Melanocyte of skin (primary cell): ENCODE results near the gene IQCB1. TPM values are rescaled to one million over a fixed set of nuclear protein-coding genes. Genes with fewer than 3 reads are reported as not detected.

Experiments
- total RNA-seq, 2 donors: library from RNA; depleted of rRNA; stranded (reverse); fragments of >200 nt; gene quantifications; 2 replicates each; pipeline ENCODE4 v1.2.3, GENCODE V29; 2012

Gene IQCB1
- total RNA-seq, result 10 to 100 TPM in 1 of 2 donors, 1 to 10 TPM in 1; 9.3 to 15.7 TPM

GRCh38 chr3:121834671-121835464 is at the start of gene IQCB1, which contains the start of gene EAF2:
Gene IQCB1, minus strand, starts transcription at chr3:121835060. Its CDS starts 6,100 bp downstream, at chr3:121828960.
Gene EAF2, plus strand, starts transcription at chr3:121835209. Its CDS starts 77 bp downstream, at chr3:121835286.

GRCh38 chr3:121749276-121750086 is 85.4 kb downstream of the IQCB1 start, which contains the start of gene GOLGB1:
Gene GOLGB1, minus strand, starts transcription at chr3:121749741. Its CDS starts 18,770 bp downstream, at chr3:121730971.

Other genes starting within 250 kb of the IQCB1 start
- not detected for gene FBXO40, start 241.7 kb downstream of the IQCB1 start, total RNA-seq
- gene HCLS1, start 174.2 kb downstream of the IQCB1 start, total RNA-seq, result 1 to 10 TPM in 1 of 2 donors, under 1 TPM in 1; 0.33 to 2.4 TPM
- gene GOLGB1, start 85.3 kb downstream of the IQCB1 start, total RNA-seq, result 10 to 100 TPM; 22.6 to 28.9 TPM
- 1 to 10 TPM in 1 of 2 donors, under 1 TPM in 1; 0.69 to 2.7 TPM for gene EAF2, start 149 bp upstream of the IQCB1 start, total RNA-seq
- gene SLC15A2, start 59.3 kb upstream of the IQCB1 start, total RNA-seq, result under 1 TPM; under 0.01 to 0.69 TPM
- not detected for gene ILDR1, start 187.2 kb upstream of the IQCB1 start, total RNA-seq
- not detected for gene CD86, start 220.3 kb upstream of the IQCB1 start, total RNA-seq